Inferior parietal cortex (tissue), 1 donor: ENCODE data around the gene POTED.
"Not testable (repeated sequence)": the region's sequence is repeated elsewhere in the genome, so short reads cannot be mapped to it uniquely, and the experiment has no call there.

Experiments used
- DNase-seq: peaks from one replicate; pipeline ENCODE4 v3.0.0-alpha.2; 2016; ENCODE audit errors: extremely low spot score

Gene POTED

DNA sequence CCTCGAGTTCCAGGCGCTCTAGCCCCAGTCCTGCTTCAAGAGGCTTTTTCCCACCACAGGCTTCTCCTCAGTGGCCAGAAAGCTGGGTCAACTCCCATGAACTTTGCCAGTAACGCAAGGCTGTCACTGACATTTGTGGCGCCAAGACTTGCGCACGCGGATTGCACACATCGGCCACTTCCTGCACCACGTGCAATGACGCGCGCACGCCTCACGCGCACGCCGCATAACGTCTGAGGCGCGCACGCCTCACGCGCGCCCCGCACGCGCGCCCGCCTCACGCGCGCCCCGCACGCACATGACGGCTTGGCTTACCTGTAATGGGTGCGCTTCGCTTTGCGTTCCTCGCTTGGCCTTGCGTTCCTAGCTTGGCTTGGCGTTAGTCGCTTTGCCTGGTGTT lies at the start of gene POTED:
POTED (plus strand) TSS at position 301 of the 400 bp plus-strand sequence. CDS start 452 bp downstream, outside the sequence.
- DNase-seq: not testable (repeated sequence)

DNA sequence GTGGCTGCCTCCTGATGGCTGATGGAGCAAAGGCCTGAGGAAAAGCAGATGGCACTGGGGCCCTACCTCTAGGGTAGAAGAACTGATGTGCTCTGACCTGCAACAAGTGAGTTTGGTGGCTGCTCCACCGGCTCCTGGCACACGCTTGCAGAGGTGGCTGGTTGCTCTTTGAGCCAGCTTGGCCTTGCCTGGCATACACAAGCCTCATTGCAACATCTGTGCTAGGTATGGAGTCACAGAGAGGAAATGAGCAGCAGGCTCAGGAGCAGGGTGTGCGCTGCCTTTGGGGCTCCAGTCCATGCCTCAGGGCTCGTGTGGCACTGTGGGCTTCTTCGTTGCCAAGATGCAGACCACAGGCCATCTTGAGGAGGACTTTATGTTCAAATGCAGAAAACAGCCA lies 40.5 kb downstream of the POTED start:
- not testable (repeated sequence) for DNase-seq

DNA sequence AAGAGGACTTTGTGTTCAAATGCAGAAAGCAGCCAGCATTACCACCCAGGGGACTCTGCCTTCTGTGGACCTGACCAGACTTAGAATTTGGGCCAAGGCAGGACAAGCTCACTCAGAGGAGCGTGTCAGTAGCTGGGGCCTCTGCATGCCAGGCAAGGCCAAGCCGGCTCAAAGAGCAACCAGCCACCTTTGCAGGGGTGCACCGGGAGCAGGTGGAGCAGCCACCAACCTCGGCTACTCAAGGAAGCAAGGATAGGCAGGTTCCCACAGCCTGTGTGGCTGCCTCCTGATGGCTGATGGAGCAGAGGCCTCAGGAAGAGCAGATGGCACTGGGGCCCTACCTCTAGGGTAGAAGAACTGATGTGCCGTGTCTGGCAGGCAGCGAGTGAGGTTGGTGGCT lies 42.2 kb downstream of the POTED start:
- DNase-seq: not testable (repeated sequence)
